K562 (cell line): Measurements from ENCODE around the gene PKIB.

ENCODE experiments used
- ELF1 ChIP-seq: fragments of 200-800 bp; sonication (Bioruptor generic); IDR thresholded peaks from 2 replicates; pipeline ENCODE4 v1.6.1; 2016; ENCODE audit warnings: missing genetic modification characterization, missing compliant biosample characterization
- ZBTB1 ChIP-seq: sonication (generic); formaldehyde crosslinking; IDR thresholded peaks from 2 replicates; pipeline ENCODE4 v1.8.1; 2023; ENCODE audit warnings: missing genetic modification reagents, low read depth, mild to moderate bottlenecking, borderline replicate concordance

- TF ChIP-seq ZBTB1 (CRISPR knock-in tag) (no peak), ELF1 (tag) (no peak)
Observed at GRCh38 chr6:122696853-122697252, 86.6 kb downstream of the PKIB start.
